ENCODE results near the gene CNN2. TPM values are rescaled to one million over a fixed set of nuclear protein-coding genes. Genes with fewer than 3 reads are reported as not detected.

Gene CNN2
- total RNA-seq, 2 donors from 2014 or later = 30.7 to 42.5 TPM

GRCh38 chr19:993831-994393, 32.5 kb upstream of the CNN2 start:
- H3K4me3 ChIP-seq = no peak overlapping the region
- DNase-seq (no peak), ATAC-seq (no peak)
- no peaks in the 10 kb centered on the region for H3K9me3 ChIP-seq
- no peak overlapping the region for H3K27ac ChIP-seq
- WGBS, 2 donors = 88 to 89% methylated on average over 11 to 41 of the region's 43 CpGs
- H3K4me1 ChIP-seq = peaks cover 22% of the 10 kb centered on the region
- H3K27me3 ChIP-seq = peaks cover 0 to 18% of the 10 kb centered on the region in 2 donors
- no peaks in the 10 kb centered on the region for H3K36me3 ChIP-seq (replicated peaks in 1 of 2; ENCODE audit: insufficient read depth in 1 of 2, low read depth in 2 of 2)
- intact Hi-C loops (cut with DNase I) = no loop called here
- TF ChIP-seq POLR2A (IDR thresholded peaks at IDR 0.05) (no peak), CTCF (IDR thresholded peaks at IDR 0.05) (no peak)

DNA sequence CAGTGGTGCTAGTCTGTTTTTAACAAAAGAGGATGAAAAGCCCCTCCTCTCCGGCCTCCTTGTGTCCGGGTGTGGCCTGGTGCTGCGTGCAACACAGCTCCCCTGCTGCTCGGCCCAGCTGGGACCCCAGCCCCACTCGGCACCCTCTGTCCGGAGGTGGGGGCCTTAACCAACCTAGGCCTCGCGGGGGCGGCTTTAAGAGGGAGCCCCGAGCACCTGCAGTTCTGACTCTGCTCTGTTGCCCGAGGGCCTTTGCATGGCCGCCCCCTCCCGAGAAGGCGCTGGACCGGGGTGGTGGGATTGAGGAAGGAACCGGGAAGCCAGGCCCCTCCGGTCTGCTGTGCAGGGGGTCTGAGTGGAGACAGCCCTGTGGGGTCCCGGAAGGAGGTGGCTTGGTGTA, 31.9 kb upstream of the CNN2 start:
- Histone ChIP-seq H3K27me3 (peaks cover 0 to 24% of the 10 kb centered on the region in 2 donors), H3K27ac (no peak overlapping the region), H3K4me1 (peaks cover 22% of the 10 kb centered on the region), H3K4me3 (no peak overlapping the region), H3K36me3 (replicated peaks in 1 of 2; ENCODE audit: insufficient read depth in 1 of 2, low read depth in 2 of 2) (no peaks in the 10 kb centered on the region), H3K9me3 (no peaks in the 10 kb centered on the region)
- intact Hi-C loops (cut with DNase I) = no loop called here
- DNase-seq (no peak), ATAC-seq (no peak)
- 90 to 94% methylated on average over 7 to 18 of the region's 18 CpGs for WGBS, 2 donors
- TF ChIP-seq CTCF (IDR thresholded peaks at IDR 0.05) (no peak), POLR2A (IDR thresholded peaks at IDR 0.05) (no peak)

GRCh38 chr19:995051-995827, 31.2 kb upstream of the CNN2 start:
- WGBS, 2 donors = 62 to 70% methylated on average over 7 to 23 of the region's 26 CpGs
- Histone ChIP-seq H3K27ac (peak overlapping the region in 1 of 4 donors; percentile 34), H3K9me3 (no peaks in the 10 kb centered on the region), H3K4me3 (no peak overlapping the region), H3K4me1 (peaks cover 18% of the 10 kb centered on the region), H3K36me3 (replicated peaks in 1 of 2; ENCODE audit: insufficient read depth in 1 of 2, low read depth in 2 of 2) (no peaks in the 10 kb centered on the region), H3K27me3 (peaks cover 0 to 24% of the 10 kb centered on the region in 2 donors)
- no peak for TF ChIP-seq CTCF (IDR thresholded peaks at IDR 0.05)
- no peak for TF ChIP-seq POLR2A (IDR thresholded peaks at IDR 0.05)
- ATAC-seq = no peak
- intact Hi-C loops (cut with DNase I) = no loop called here
- DNase-seq = peak in 2 of 4 donors; percentile 57 to 61

DNA sequence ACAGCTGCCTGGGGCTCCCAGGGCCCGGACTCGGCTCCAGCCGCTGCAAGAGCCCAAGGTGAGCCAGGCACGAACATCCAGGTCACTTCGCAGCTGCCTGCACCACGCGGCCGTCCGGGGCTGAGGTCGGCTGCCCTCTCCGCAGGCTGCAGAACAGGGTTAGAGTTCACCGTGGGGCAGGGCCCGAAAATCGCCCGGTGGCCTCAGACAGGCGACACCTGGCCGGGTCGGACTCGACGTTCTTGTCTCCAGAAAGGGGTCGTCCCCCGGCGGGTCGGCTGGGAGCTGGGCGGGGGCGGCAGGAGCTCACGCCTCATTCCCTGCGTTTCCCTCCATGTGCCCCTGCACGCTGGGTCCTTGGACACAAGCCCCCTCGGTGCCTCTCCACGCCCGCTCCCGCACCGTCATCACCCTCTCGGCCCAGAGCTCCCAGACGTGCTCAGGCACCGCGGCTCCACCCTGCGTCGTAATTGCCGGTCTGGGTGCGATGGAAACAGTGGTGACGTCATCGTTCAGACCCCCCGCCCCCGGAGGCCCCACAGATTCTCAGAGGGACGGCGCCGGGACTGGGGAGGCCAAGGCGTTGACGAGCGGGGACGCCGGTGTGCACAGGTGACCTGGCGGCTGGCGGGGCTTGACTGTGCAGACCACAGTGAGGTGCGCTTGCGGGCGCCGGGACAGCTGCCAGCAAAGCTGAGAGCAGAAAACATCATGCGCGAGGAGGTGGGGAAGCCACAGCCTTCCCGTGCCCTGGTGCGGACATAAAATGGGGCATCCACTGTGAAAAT, 30.2 kb upstream of the CNN2 start:
- Histone ChIP-seq H3K9me3 (no peaks in the 10 kb centered on the region), H3K36me3 (replicated peaks in 1 of 2; ENCODE audit: insufficient read depth in 1 of 2, low read depth in 2 of 2) (no peaks in the 10 kb centered on the region), H3K27me3 (peaks cover 0 to 27% of the 10 kb centered on the region in 2 donors), H3K27ac (peak overlapping the region in 1 of 4 donors; percentile 34), H3K4me1 (peaks cover 25% of the 10 kb centered on the region), H3K4me3 (no peak overlapping the region)
- TF ChIP-seq POLR2A (IDR thresholded peaks at IDR 0.05) = no peak
- no peak for TF ChIP-seq CTCF (IDR thresholded peaks at IDR 0.05)
- ATAC-seq = peak; percentile 33
- peak; percentile 42 to 61 (median 54) for DNase-seq
- 0 to 11% methylated on average over 17 to 60 of the region's 64 CpGs for WGBS, 2 donors
- intact Hi-C loops (cut with DNase I) = no loop called here

All from body of pancreas (tissue), 4 donors.